Measurements from ENCODE around the gene SRPRB. TPM values are rescaled to one million over a fixed set of nuclear protein-coding genes. Genes with fewer than 3 reads are reported as not detected.

Gene SRPRB
- total RNA-seq, 1 experiment from 2014 or later = 54.8 TPM

- H3K4me3 Mint-ChIP-seq = no peak overlapping the region
Observed at GRCh38 chr3:133838296-133838789, 32.7 kb downstream of the SRPRB start.

More at GRCh38 chr3:133838296-133838789, 32.7 kb downstream of the SRPRB start:
- no peak overlapping the region for H3K14ac ChIP-seq (ENCODE audit: insufficient read depth, low read length)
- no peak overlapping the region for H2AFZ ChIP-seq (ENCODE audit: low read length)
- no peak overlapping the region for H4K8ac ChIP-seq (replicated peaks; ENCODE audit: insufficient read length, low read depth, low read length)
- H3K4ac ChIP-seq (ENCODE audit: low read depth, low read length) = no peak overlapping the region
- H3K4me1 ChIP-seq (ENCODE audit: insufficient read depth, low read length) = no peaks in the 10 kb centered on the region
- no peak overlapping the region for H2BK15ac ChIP-seq (ENCODE audit: low read depth, low read length)
- Mint-ChIP-seq H3K36me3 (ENCODE audit: insufficient read depth in 1 of 3, low read depth in 3 of 3) (peaks cover 0 to 3% (median 1%) of the 10 kb centered on the region in 3 experiments; a peak in 1 of 7 replicates), H3K27ac (no peak overlapping the region; a peak in 2 of 7 replicates), H3K27me3 (ENCODE audit: low read depth) (no peaks in the 10 kb centered on the region), H3K9me3 (no peaks in the 10 kb centered on the region), H3K4me1 (no peaks in the 10 kb centered on the region)
- H2BK120ac ChIP-seq (ENCODE audit: low read depth, low read length, poor library complexity, severe bottlenecking) = no peak overlapping the region
- no peaks in the 10 kb centered on the region for H3K9me3 ChIP-seq (ENCODE audit: control insufficient read depth, low read depth, low read length)
- H3K4me2 ChIP-seq (ENCODE audit: insufficient read depth, insufficient read length, low read length) = no peak overlapping the region
- no CpG with 5 or more reads among the region's 4 CpGs for WGBS (ENCODE audit: extremely low coverage, insufficient read length, low lambda C conversion rate)
- no peak overlapping the region for H2BK12ac ChIP-seq (ENCODE audit: insufficient read length, low read depth, low read length)
- no peak overlapping the region for H3T11ph ChIP-seq (ENCODE audit: low read length)
- H3K27me3 ChIP-seq (ENCODE audit: insufficient read depth, low read length) = no peaks in the 10 kb centered on the region
- H2BK20ac ChIP-seq (ENCODE audit: low read depth, low read length, poor library complexity, severe bottlenecking) = no peak overlapping the region
- H3K9ac ChIP-seq (ENCODE audit: extremely low read depth, insufficient read length, low read length) = no peak overlapping the region
- no peaks in the 10 kb centered on the region for H3K23me2 ChIP-seq (ENCODE audit: insufficient read length, low read depth, low read length, poor library complexity, severe bottlenecking)
- H3K18ac ChIP-seq (ENCODE audit: insufficient read length, low read depth, low read length) = no peak overlapping the region
- no peaks in the 10 kb centered on the region for H3K79me1 ChIP-seq (ENCODE audit: insufficient read depth, low read depth, low read length, poor library complexity, severe bottlenecking)
- H2AK5ac ChIP-seq (ENCODE audit: insufficient read length, low read length) = no peak overlapping the region
- no peaks in the 10 kb centered on the region for H3K79me2 ChIP-seq (ENCODE audit: insufficient read depth, low read length)
- no peak overlapping the region for H3K56ac ChIP-seq (ENCODE audit: insufficient read length, low read depth, low read length)
- no peak overlapping the region for H3K27ac ChIP-seq (ENCODE audit: insufficient read length, low read depth, low read length)
- no peak overlapping the region for H2BK5ac ChIP-seq (ENCODE audit: insufficient read length, low read length)
- DNase-seq = no peak
- H3K23ac ChIP-seq (ENCODE audit: insufficient read length, low read depth, low read length) = no peak overlapping the region
- no peak overlapping the region for H4K91ac ChIP-seq (ENCODE audit: insufficient read length, low read depth, low read length)
- no peak for TF ChIP-seq CTCF (conservative IDR thresholded peaks at IDR 0.05)
- no peak overlapping the region for H4K5ac ChIP-seq (ENCODE audit: insufficient read length, low read depth, low read length)
- H4K20me1 ChIP-seq (ENCODE audit: control insufficient read depth, insufficient read depth, insufficient read length) = no peaks in the 10 kb centered on the region
